EH (cell line): ENCODE results near the gene OBP2A.

Experiments used
- DNase-seq: peaks from one replicate; pipeline ENCODE4 v3.0.0-alpha.2; 2015; ENCODE audit warnings: low read depth

OBP2A gene

GRCh38 chr9:135579356-135579755 is 33.4 kb downstream of the OBP2A start:
- DNase-seq = no peak

- DNase-seq = no peak
These were observed 34.1 kb downstream of the OBP2A start for GRCh38 chr9:135579889-135580660.

GRCh38 chr9:135580664-135581380 is 34.9 kb downstream of the OBP2A start:
- DNase-seq = no peak

DNA sequence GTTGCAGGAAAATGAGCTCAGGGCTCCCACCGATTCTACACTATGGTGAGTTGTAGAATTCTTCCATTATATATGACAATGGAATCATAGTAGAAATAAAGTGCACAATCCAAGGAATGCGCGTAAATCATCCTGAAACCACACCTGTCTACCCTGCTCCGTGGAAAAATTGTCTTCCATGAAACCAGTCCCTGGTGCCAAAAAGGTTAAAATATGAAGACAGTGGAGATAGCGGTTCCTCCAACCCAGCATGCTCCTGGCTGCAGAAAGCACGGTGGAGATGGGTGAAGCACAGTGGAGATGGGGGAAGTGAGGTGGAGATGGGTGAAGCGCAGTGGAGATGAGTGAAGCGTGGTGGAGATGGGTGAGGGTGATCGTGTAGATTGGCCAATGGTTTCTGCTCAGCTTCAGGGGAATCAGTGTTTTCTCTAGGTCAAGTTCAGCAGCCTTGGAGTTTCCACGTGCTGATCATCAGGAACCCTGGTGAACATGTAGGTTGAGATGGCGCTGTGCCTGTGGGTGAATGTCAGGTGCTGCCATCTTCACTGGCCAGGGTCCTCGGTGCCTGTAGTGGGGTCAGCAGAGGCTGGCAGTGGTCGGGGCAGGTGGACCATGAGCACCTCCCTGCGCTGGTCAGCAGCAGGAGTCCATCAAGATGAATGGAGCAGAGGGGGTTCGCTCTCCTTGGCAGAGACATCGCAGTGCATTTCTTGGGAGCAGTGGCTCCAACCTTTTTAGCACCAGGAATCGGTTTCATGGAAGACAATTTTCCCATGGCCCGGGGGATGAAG is 35.9 kb downstream of the OBP2A start:
- no peak for DNase-seq

GRCh38 chr9:135582541-135582940 is 36.6 kb downstream of the OBP2A start:
- no peak for DNase-seq

DNA sequence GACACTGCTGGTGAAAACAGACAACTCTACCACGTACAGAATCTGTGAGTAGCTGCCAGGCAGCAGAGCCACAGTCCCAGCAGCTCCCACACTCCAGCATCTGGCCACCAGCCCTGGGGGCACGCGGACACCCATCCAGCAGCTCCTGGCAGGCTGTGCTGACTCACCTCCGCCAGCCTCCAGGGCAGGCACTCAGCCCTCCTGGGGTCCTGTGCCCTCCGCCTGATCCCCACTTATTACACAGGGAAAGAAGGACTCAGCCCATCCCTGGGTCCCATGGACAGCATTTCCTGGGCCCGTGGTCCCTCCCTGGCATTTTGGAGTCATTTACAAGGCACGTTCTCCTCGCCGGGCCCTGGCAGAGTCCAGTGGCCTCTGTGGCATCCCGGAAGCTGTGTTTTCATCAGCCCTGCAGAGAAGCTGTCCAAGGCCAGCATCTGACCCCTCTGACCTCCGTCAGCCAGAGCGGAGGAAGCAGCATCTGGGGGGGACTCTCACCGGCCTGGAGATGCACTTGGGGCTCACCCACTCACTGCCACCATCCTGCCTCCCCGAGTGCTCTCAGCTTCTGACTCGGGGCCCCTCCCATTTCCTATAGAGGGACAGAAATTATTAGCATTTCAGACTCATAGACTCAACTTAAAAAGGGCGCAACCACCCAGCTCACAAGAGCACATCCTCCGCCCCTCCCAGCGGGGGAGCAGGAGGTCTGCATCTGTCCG is 37.2 kb downstream of the OBP2A start:
- DNase-seq = no peak

DNA sequence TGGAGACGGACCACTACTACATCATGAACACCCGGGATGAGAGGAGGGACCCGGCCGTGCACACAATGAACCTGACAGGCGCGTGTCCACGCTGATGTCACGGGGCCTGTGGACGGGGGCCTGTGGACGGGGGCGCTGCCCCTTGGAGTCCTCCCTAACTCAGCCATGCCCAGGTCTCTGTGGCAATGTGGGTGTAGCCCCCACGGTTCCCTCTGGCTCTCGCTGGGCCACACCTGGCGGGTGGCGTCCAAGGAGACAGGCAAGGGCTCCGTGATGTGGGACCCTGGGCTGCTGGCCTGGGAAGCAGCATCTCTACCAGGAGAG is 37.7 kb downstream of the OBP2A start:
- DNase-seq = no peak

DNA sequence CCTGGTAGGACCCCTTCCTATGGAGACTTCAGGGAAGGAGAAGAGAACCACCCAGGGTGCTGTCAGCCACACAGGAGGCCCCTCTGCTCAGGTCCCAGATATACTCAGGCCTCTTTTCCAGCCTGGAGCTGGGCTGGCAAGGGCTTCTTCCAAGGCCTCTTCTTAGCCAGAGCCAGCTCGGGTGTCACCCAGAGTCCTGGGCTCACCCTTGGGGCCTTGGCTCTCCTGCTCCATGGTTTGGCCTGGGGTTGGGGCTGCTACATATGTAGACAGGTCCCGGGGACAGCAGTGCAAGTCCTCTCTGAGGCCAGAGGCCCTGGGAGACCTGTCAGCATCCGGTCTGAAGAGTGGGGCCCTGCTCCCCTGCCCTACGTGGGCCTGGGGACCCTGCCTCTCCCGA is 38.4 kb downstream of the OBP2A start:
- DNase-seq = no peak

DNA sequence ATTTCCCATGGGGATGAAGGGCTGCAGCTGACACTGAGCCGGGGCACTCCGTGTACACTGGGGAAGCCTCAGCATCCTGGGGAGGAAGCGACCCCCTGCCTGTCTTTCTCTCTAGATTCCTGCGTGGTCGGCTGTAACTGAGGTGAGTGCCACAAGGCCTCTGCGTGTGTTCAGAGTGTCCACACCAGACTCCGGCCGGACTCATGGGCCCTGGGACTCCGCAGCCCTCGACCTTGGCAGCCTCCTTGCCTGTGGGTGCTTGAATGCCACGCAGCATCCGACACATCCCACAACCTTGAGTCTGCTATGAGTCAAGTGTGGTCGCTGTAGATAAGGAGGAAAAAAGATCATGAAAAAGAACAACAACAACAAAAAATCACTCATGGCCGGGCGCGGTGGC is 39.0 kb downstream of the OBP2A start:
- no peak for DNase-seq

- DNase-seq = no peak
These were observed 40.7 kb downstream of the OBP2A start for GRCh38 chr9:135586601-135587109.

DNA sequence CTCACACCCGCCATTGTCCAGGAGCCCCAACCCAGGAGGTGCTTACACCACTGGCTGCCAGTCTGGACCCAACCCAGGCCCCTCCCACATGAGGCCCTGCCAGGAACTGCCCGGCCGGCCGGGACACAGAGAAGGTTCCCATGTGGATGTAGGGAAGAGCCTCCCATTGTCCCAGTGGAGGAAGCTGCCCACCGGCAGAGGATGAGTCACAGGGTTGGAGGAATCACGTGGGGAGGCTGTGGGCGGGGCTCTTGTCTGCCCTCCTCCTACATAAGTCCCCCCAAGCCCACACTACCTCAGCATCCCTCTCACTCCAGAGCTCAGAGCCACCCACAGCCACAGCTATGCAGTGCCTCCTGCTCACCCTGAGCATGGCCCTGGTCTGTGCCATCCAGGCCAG is 41.7 kb downstream of the OBP2A start:
- DNase-seq = no peak

GRCh38 chr9:135588371-135588770 is 42.4 kb downstream of the OBP2A start:
- no peak for DNase-seq

- no peak for DNase-seq
These were observed 43.1 kb downstream of the OBP2A start for GRCh38 chr9:135588886-135589595.

DNA sequence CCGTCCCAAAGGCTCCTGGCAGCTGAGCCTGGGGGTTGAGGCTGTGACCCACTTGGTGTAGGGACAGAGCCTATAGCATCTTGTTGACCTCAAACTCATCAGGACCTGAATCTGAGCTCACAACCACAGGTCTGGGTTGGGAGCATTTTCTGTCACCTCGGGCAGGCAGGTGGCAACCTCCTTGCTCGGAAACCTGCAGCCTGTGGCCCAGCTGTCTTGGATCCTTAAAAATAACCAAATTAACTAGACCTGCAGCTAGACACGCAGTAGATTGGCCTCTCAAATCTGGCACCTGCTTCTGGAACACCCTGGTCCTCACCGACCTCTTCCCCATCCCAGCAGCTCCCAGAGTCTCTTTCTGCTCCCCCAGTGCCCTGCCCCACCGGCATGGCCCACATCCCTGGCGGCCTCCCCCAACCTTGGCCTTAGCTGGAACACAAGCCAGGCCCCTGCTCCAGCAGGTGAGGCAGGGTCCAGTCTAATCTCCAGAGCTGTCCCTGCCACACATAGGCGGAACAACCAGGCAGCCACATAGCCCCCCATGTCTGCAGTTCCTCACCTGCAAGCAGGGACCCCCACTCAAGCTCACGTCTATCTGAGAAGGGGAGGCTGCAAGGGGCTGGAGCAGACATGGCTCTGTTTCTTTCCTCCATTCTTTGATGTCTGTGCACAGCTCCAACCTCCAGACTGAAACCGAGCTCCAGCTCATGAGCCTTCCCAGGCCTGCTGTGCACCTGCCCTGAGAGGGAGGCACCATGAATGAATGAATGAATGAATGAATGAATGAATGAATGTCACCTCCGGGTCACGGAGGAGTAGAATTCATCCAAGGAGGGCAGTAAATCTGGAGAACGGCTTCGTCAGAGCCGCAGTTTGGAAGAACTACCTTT is 43.9 kb downstream of the OBP2A start:
- DNase-seq = no peak

GRCh38 chr9:135590486-135591079 is 44.7 kb downstream of the OBP2A start:
- DNase-seq = no peak

DNA sequence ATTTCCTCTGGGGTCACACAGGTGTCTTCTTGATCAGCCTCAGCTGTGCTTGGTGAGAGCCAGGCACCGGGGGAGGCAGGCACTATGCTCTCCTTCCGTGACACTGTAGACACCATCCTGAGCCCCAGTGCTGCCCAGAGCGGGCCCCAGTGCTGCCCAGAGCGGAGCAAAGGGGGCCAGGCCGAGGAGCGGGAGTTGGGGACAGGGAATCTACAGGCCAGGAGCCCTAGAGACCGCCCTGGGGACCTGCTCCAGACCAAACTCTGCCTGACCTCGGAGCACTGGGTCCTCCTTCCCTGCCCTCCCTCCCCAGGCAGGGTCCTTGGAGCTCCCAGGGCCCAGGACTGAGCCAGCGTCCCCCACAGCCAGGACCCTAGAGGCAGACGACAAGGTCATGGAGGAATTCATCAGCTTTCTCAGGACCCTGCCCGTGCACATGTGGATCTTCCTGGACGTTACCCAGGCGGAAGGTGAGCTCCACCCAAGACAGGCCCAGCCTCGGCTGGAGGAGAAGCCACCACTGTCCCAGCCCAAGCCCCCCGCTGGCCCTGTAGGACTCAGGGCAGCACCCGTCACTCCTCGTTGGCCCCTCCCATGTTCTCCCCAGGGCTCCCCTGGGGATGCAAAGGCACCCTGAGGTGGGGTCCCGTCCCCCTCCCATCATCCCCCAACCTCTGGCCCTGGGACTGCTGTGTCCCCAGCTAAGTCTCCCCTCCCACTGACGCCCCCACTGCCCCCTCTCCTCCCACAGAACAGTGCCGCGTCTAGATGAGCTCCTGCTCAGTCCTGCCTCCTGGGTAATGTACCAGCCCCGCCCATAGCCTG is 45.8 kb downstream of the OBP2A start:
- no peak for DNase-seq

- no peak for DNase-seq
These were observed 46.3 kb downstream of the OBP2A start for GRCh38 chr9:135592331-135592590.

- DNase-seq = no peak
These were observed 46.7 kb downstream of the OBP2A start for GRCh38 chr9:135592625-135593024.

- no peak for DNase-seq
These were observed 50.3 kb downstream of the OBP2A start for GRCh38 chr9:135596211-135596610.
